PC-9 (cell line): ENCODE results near the gene PVALEF. TPM values are rescaled to one million over a fixed set of nuclear protein-coding genes. Genes with fewer than 3 reads are reported as not detected.
A peak's percentile ranks its signal among the peaks of the same experiment; 100 is the strongest.

ENCODE experiments used
- BruUV-seq: library from RNA; stranded (reverse); fragments of 400-500 nt; replicated peaks from 2 replicates; lab custom pipeline; 2021; lab: Mats Ljungman, UMichigan
- CTCF ChIA-PET: fragments of 300-600 bp; sonication (Branson Sonifier 250); formaldehyde crosslinking; loops from one replicate; lab custom pipeline; 2022; ENCODE audit warnings: antibody characterized with exemption; lab: Charles Lee
- POLR2A ChIA-PET: fragments of 300-600 bp; sonication (Branson Sonifier 250); formaldehyde crosslinking; loops from one replicate; lab custom pipeline; 2022; ENCODE audit warnings: antibody characterized with exemption; ENCODE audit not compliant: unreplicated experiment; lab: Charles Lee
- DNase-seq, 2 experiments: peaks; one replicate each; pipeline versions ENCODE4 v3.0.0 to v3.0.0-alpha.2; 2015 to 2022; ENCODE audit warnings: mixed read lengths in 1 of 2
- H2AFZ ChIP-seq: fragments of 200-600 bp; sonication (generic); 2 replicates; pipeline ENCODE4 v1.8.1; 2017; ENCODE audit warnings: antibody characterized with exemption
- H3F3A ChIP-seq: fragments of 200-600 bp; sonication (generic); 2 replicates; pipeline ENCODE4 v1.8.1; 2017; ENCODE audit warnings: antibody characterized with exemption, mild to moderate bottlenecking, low read depth; ENCODE audit not compliant: insufficient read depth
- H3K27ac ChIP-seq: fragments of 200-600 bp; sonication (generic); 2 replicates; pipeline ENCODE4 v1.6.1; 2016; ENCODE audit warnings: mixed run types
- H3K27me3 ChIP-seq: fragments of 200-600 bp; sonication (generic); 2 replicates; pipeline ENCODE4 v1.6.1; 2016; ENCODE audit warnings: low read depth, mixed run types; ENCODE audit not compliant: insufficient read depth
- H3K36me3 ChIP-seq: fragments of 200-600 bp; sonication (generic); 2 replicates; pipeline ENCODE4 v1.6.1; 2016; ENCODE audit warnings: low read depth, mixed run types
- H3K4me1 ChIP-seq: fragments of 200-600 bp; sonication (generic); replicated peaks from 2 replicates; pipeline ENCODE4 v1.6.1; 2016; ENCODE audit warnings: mixed run types; ENCODE audit not compliant: insufficient read depth
- H3K4me2 ChIP-seq: fragments of 200-600 bp; sonication (generic); 2 replicates; pipeline ENCODE4 v1.6.1; 2017; ENCODE audit warnings: mixed run types
- H3K4me3 ChIP-seq: fragments of 200-600 bp; sonication (generic); 2 replicates; pipeline ENCODE4 v1.6.1; 2016; ENCODE audit warnings: mixed run types
- H3K79me2 ChIP-seq: fragments of 200-600 bp; sonication (generic); 2 replicates; pipeline ENCODE4 v1.6.1; 2017; ENCODE audit warnings: low read depth, mixed run types
- H3K9me2 ChIP-seq: fragments of 200-600 bp; sonication (generic); 2 replicates; pipeline ENCODE4 v1.8.1; 2017; ENCODE audit warnings: mild to moderate bottlenecking; ENCODE audit not compliant: insufficient read depth
- H3K9me3 ChIP-seq: fragments of 200-600 bp; sonication (generic); 2 replicates; pipeline ENCODE4 v1.8.1; 2016; ENCODE audit warnings: low read depth; ENCODE audit not compliant: insufficient read depth
- H4K20me1 ChIP-seq: fragments of 200-600 bp; sonication (generic); 2 replicates; pipeline ENCODE4 v1.8.1; 2017; ENCODE audit not compliant: insufficient read depth
- CTCF ChIP-seq: fragments of 200-600 bp; sonication (generic); conservative IDR thresholded peaks from 2 replicates; pipeline ENCODE4 v1.6.1; 2017; ENCODE audit warnings: mixed run types, antibody characterized with exemption, mild to moderate bottlenecking, moderate library complexity
- EZH2 ChIP-seq: fragments of 200-600 bp; sonication (generic); IDR thresholded peaks from 2 replicates; pipeline ENCODE4 v1.8.0; 2017; ENCODE audit warnings: antibody characterized with exemption, low read depth
- intact Hi-C: fragments of 100-400 bp; cut with micrococcal nuclease; formaldehyde crosslinking; loops from one replicate; pipeline ENCODE4 v1.10.0; 2022; ENCODE audit not compliant: unreplicated experiment
- total RNA-seq: library from RNA; stranded (reverse); gene quantifications from 2 replicates; pipeline ENCODE4 v1.2.3, GENCODE V29; 2021

Gene PVALEF
- total RNA-seq, 1 experiment from 2014 or later, result not detected

GRCh38 chr17:81218991-81219390, 53.7 kb downstream of the PVALEF start:
- Histone ChIP-seq H4K20me1 (no peaks in the 10 kb centered on the region), H3K4me1 (0 out of 2 replicates have a peak, but pooled peaks cover 9% of the 10 kb centered on the region), H3F3A (no peaks in the 10 kb centered on the region), H3K79me2 (no peaks in the 10 kb centered on the region), H3K36me3 (no peaks in the 10 kb centered on the region), H3K27ac (no peak overlapping the region), H3K27me3 (no peaks in the 10 kb centered on the region), H2AFZ (no peak overlapping the region), H3K4me3 (no peak overlapping the region), H3K4me2 (no peak overlapping the region), H3K9me3 (no peaks in the 10 kb centered on the region), H3K9me2 (no peaks in the 10 kb centered on the region)
- DNase-seq, result no peak
- no TSS peak for BruUV-seq
- POLR2A ChIA-PET, result no interaction called here
- CTCF ChIA-PET, result interaction anchor here (0.6 kb wide), 1 partner anchor 880 kb away, joined by 12 read pairs; no protein-coding TSS in a partner anchor
- intact Hi-C loops, result no loop called here
- TF ChIP-seq CTCF, result no peak
- no peak for TF ChIP-seq EZH2

GRCh38 chr17:81219476-81220180, 54.3 kb downstream of the PVALEF start:
- Histone ChIP-seq H3K4me1 (0 out of 2 replicates have a peak, but pooled peaks cover 9% of the 10 kb centered on the region), H3K27me3 (no peaks in the 10 kb centered on the region), H3K4me3 (no peak overlapping the region), H3K27ac (no peak overlapping the region), H3K4me2 (no peak overlapping the region), H3K79me2 (no peaks in the 10 kb centered on the region), H3K9me2 (no peaks in the 10 kb centered on the region), H3F3A (no peaks in the 10 kb centered on the region), H2AFZ (no peak overlapping the region), H3K9me3 (no peaks in the 10 kb centered on the region), H4K20me1 (no peaks in the 10 kb centered on the region), H3K36me3 (no peaks in the 10 kb centered on the region)
- DNase-seq, result no peak
- intact Hi-C loops, result loop anchor here (5.0 kb wide), 2 partner anchors 217 to 232 kb away; no protein-coding TSS in a partner anchor
- POLR2A ChIA-PET, result no interaction called here
- CTCF ChIA-PET, result no interaction called here
- TF ChIP-seq EZH2 (no peak), CTCF (no peak)
- no TSS peak for BruUV-seq

GRCh38 chr17:81221371-81221841, 56.1 kb downstream of the PVALEF start:
- ChIA-PET CTCF (no interaction called here), POLR2A (no interaction called here)
- H3K79me2 ChIP-seq, result no peaks in the 10 kb centered on the region
- intact Hi-C loops, result loop anchor here (5.0 kb wide), 2 partner anchors 219 to 234 kb away; no protein-coding TSS in a partner anchor
- BruUV-seq, result no TSS peak
- H3K4me2 ChIP-seq, result peak overlapping the region; percentile 87
- H3F3A ChIP-seq, result no peaks in the 10 kb centered on the region; the same call in 1 of the 2 replicates
- H4K20me1 ChIP-seq, result no peaks in the 10 kb centered on the region
- H3K27me3 ChIP-seq, result no peaks in the 10 kb centered on the region
- H2AFZ ChIP-seq, result no peak overlapping the region
- no peaks in the 10 kb centered on the region for H3K36me3 ChIP-seq
- TF ChIP-seq EZH2, result no peak
- TF ChIP-seq CTCF, result no peak
- no peak for DNase-seq
- 0 out of 2 replicates have a peak, but pooled peaks cover 9% of the 10 kb centered on the region for H3K4me1 ChIP-seq
- H3K9me3 ChIP-seq, result no peaks in the 10 kb centered on the region
- H3K9me2 ChIP-seq, result no peaks in the 10 kb centered on the region
- peak overlapping the region; percentile 81; the same call in 1 of the 2 replicates for H3K4me3 ChIP-seq
- no peak overlapping the region for H3K27ac ChIP-seq
